Adrenal gland (tissue), 5 donors: ENCODE results near the gene KLF17.

Experiments used
- POLR2A ChIP-seq, 2 donors: fragments of 450-650 bp; IDR thresholded peaks; one replicate each; pipeline ENCODE4 v1.6.1; 2017; ENCODE audit warnings: antibody characterized with exemption in 2 of 2, mild to moderate bottlenecking in 2 of 2, moderate library complexity in 1 of 2
- TF ChIP-seq, protein P1 (sequence below), 6 experiments: fragments of 450-650 bp in 4 of 6; fragments of 200-600 bp in 2 of 6; sonication (generic) in 1 of 6; IDR thresholded peaks; 1 replicate in 5 of 6; 2 replicates in 1 of 6; pipeline versions ENCODE4 v1.5.1 to v1.8.0; 2016 to 2021; ENCODE audit warnings: antibody characterized with exemption in 6 of 6, mild to moderate bottlenecking in 2 of 6, moderate library complexity in 1 of 6
- donor health status: DM: no; HTN: no; CAD: no.

DNA sequence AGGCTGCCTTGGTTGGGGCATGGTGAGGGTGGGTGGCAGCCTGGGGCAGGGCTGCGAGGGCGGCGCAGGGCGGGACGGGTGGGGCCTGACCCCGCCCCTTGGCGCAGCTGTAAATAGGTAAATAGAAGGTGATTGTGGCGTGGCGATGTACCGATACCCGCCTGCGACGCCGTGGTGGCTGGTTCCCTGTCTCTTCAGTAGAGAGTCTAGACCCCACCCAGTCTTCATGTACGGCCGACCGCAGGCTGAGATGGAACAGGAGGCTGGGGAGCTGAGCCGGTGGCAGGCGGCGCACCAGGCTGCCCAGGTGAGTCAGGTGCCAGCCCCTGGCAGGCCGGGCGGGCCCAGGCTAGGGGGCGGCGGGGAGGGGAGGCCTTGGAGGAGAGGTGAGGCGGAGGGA lies at the start of gene KLF17:
- TF ChIP-seq, protein P1, sequence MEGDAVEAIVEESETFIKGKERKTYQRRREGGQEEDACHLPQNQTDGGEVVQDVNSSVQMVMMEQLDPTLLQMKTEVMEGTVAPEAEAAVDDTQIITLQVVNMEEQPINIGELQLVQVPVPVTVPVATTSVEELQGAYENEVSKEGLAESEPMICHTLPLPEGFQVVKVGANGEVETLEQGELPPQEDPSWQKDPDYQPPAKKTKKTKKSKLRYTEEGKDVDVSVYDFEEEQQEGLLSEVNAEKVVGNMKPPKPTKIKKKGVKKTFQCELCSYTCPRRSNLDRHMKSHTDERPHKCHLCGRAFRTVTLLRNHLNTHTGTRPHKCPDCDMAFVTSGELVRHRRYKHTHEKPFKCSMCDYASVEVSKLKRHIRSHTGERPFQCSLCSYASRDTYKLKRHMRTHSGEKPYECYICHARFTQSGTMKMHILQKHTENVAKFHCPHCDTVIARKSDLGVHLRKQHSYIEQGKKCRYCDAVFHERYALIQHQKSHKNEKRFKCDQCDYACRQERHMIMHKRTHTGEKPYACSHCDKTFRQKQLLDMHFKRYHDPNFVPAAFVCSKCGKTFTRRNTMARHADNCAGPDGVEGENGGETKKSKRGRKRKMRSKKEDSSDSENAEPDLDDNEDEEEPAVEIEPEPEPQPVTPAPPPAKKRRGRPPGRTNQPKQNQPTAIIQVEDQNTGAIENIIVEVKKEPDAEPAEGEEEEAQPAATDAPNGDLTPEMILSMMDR (IDR thresholded peaks at IDR 0.05), result no peak
- no peak for TF ChIP-seq POLR2A (IDR thresholded peaks at IDR 0.05)
